Activated B cell treated with CpG ODN at 0.5 μM for 24 hours (primary cell): ENCODE data around the gene PHOX2B. TPM values are rescaled to one million over a fixed set of nuclear protein-coding genes. Genes with fewer than 3 reads are reported as not detected.

Source experiments
- ATAC-seq: fragments of 200-7000 bp; cut with Tn5 transposase; one replicate; pipeline ENCODE4 v1.10.0; 2021; ENCODE audit warnings: low read depth, mild to moderate bottlenecking, moderate library complexity
- CTCF ChIA-PET: fragments of 350-600 bp; sonication (Branson Sonifier 250); formaldehyde crosslinking; loops from one replicate; lab custom pipeline; 2021; ENCODE audit warnings: antibody characterized with exemption; lab: Charles Lee
- POLR2A ChIA-PET: fragments of 350-600 bp; sonication (Branson Sonifier 250); formaldehyde crosslinking; loops from one replicate; lab custom pipeline; 2021; ENCODE audit warnings: antibody characterized with exemption; lab: Charles Lee
- DNase-seq: peaks from one replicate; pipeline ENCODE4 v3.0.0; 2022
- H3K27ac Mint-ChIP-seq: one replicate; pipeline ENCODE4 v1.8.0; 2020; ENCODE audit warnings: mixed read lengths
- H3K27me3 Mint-ChIP-seq: one replicate; pipeline ENCODE4 v1.8.0; 2021; ENCODE audit warnings: mixed read lengths
- H3K36me3 Mint-ChIP-seq: one replicate; pipeline ENCODE4 v1.8.0; 2021; ENCODE audit warnings: low read depth, mixed read lengths
- H3K4me1 Mint-ChIP-seq: one replicate; pipeline ENCODE4 v1.8.0; 2021; ENCODE audit warnings: mixed read lengths
- H3K4me3 Mint-ChIP-seq: one replicate; pipeline ENCODE4 v1.8.0; 2020; ENCODE audit warnings: mild to moderate bottlenecking, mixed read lengths
- H3K9me3 Mint-ChIP-seq: one replicate; pipeline ENCODE4 v1.8.0; 2020; ENCODE audit warnings: mixed read lengths
- CTCF ChIP-seq: fragments of 200-600 bp; IDR thresholded peaks from one replicate; pipeline ENCODE4 v1.8.0; 2022; ENCODE audit warnings: antibody characterized with exemption, mild to moderate bottlenecking
- intact Hi-C: fragments of 100-400 bp; cut with micrococcal nuclease; formaldehyde crosslinking; loops from one replicate; pipeline ENCODE4 v1.15.1; 2024
- total RNA-seq: library from RNA; stranded (reverse); gene quantifications from 2 replicates; pipeline ENCODE4 v1.2.3, GENCODE V29; 2022

PHOX2B gene
- total RNA-seq, 1 donor from 2014 or later, result not detected

- Mint-ChIP-seq H3K27me3 (peaks cover 4% of the 10 kb centered on the region), H3K9me3 (no peaks in the 10 kb centered on the region), H3K36me3 (no peaks in the 10 kb centered on the region), H3K4me3 (no peak overlapping the region), H3K4me1 (no peaks in the 10 kb centered on the region), H3K27ac (no peak overlapping the region)
- ATAC-seq (no peak), DNase-seq (no peak)
- POLR2A ChIA-PET, result no interaction called here
- intact Hi-C loops, result no loop called here
- no peak for TF ChIP-seq CTCF
- CTCF ChIA-PET, result no interaction called here
These were observed 51.8 kb downstream of the PHOX2B start for GRCh38 chr4:41696763-41697162.

GRCh38 chr4:41696131-41696530, 52.4 kb downstream of the PHOX2B start:
- CTCF ChIA-PET, result no interaction called here
- Mint-ChIP-seq H3K4me3 (no peak overlapping the region), H3K36me3 (no peaks in the 10 kb centered on the region), H3K9me3 (no peaks in the 10 kb centered on the region), H3K27me3 (peaks cover 3% of the 10 kb centered on the region), H3K4me1 (no peaks in the 10 kb centered on the region), H3K27ac (no peak overlapping the region)
- intact Hi-C loops, result no loop called here
- POLR2A ChIA-PET, result no interaction called here
- no peak for ATAC-seq
- TF ChIP-seq CTCF, result no peak
- no peak for DNase-seq

Other genes starting within 250 kb of the PHOX2B start
- not detected in 2 replicates for gene LIMCH1, start 210.6 kb downstream of the PHOX2B start, total RNA-seq
- 34.3 and 40.0 TPM in 2 replicates for gene TMEM33, start 186.7 kb upstream of the PHOX2B start, total RNA-seq
- 0.22 and 0.24 TPM in 2 replicates for gene DCAF4L1, start 233.0 kb upstream of the PHOX2B start, total RNA-seq
- 29.0 and 33.4 TPM in 2 replicates for gene SLC30A9, start 241.8 kb upstream of the PHOX2B start, total RNA-seq